Coronary artery (tissue), 2 donors: ENCODE results near the gene CHST11.
A peak's percentile ranks its signal among the peaks of the same experiment; 100 is the strongest.

Source experiments
- DNase-seq: peaks from one replicate; pipeline ENCODE4 v3.0.0-alpha.2; 2017; ENCODE audit warnings: low spot score
- H3K27ac ChIP-seq, 2 donors: fragments of 200-600 bp; sonication (generic); one replicate each; pipeline ENCODE4 v1.5.1; 2016 to 2019
- H3K4me3 ChIP-seq: fragments of 200-600 bp; sonication (generic); 2 replicates; pipeline ENCODE4 v1.5.1; 2016; ENCODE audit warnings: mild to moderate bottlenecking, moderate library complexity
- TF ChIP-seq, protein P1 (sequence below): fragments of 200-600 bp; sonication (generic); IDR thresholded peaks from one replicate; pipeline ENCODE4 v1.5.1; 2019; ENCODE audit warnings: antibody characterized with exemption

CHST11 gene

GRCh38 chr12:104738331-104738730 lies 281.6 kb downstream of the CHST11 start:
- TF ChIP-seq, protein P1, sequence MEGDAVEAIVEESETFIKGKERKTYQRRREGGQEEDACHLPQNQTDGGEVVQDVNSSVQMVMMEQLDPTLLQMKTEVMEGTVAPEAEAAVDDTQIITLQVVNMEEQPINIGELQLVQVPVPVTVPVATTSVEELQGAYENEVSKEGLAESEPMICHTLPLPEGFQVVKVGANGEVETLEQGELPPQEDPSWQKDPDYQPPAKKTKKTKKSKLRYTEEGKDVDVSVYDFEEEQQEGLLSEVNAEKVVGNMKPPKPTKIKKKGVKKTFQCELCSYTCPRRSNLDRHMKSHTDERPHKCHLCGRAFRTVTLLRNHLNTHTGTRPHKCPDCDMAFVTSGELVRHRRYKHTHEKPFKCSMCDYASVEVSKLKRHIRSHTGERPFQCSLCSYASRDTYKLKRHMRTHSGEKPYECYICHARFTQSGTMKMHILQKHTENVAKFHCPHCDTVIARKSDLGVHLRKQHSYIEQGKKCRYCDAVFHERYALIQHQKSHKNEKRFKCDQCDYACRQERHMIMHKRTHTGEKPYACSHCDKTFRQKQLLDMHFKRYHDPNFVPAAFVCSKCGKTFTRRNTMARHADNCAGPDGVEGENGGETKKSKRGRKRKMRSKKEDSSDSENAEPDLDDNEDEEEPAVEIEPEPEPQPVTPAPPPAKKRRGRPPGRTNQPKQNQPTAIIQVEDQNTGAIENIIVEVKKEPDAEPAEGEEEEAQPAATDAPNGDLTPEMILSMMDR, result no peak
- H3K4me3 ChIP-seq, result no peak overlapping the region
- no peak for DNase-seq
- no peak overlapping the region for H3K27ac ChIP-seq

DNA sequence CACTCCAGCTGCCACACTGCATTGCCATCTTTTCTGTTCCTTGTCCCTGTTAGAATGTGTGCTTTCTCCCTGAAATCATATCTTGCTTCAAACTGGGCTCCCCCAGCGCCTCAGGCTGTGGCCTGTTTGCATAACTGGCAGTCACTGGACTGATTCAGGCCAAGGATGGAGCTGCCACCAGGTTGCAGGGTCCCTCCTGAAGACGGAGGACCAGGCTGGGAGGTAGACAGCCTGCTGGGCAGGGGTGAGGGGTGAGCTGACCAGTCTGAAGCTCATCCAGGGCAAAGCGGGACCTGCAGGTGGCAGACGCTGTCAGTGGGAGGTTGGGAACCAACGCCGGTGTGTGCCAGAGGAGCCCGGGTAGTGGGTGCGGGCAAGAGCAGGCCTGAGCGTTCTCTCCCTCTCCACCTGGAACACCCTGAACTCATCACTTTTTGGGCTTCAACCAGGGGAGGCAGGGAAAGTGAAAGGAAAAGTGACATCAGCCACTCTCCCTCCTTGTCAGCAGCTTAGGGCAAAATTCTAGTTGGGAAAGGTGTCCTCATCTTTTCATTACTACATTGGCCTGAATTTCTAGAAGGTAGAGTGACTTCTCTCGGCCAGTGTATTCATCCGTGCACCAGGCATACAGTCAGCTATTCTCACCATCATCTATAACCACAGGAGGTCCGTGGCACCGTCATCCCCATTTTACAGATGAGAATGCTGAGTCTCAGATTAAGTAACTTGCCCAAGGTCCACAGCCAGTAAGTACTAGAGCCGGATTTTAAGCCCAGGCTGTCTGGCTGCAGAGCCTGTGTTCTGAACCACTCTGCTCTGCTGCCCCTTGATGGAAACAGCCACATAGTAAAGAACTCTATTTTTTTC lies 282.3 kb downstream of the CHST11 start:
- H3K4me3 ChIP-seq, result no peak overlapping the region
- no peak for DNase-seq
- no peak overlapping the region for H3K27ac ChIP-seq
- TF ChIP-seq, protein P1, result no peak

GRCh38 chr12:104740668-104741067 lies 283.9 kb downstream of the CHST11 start:
- H3K4me3 ChIP-seq, result no peak overlapping the region
- no peak for DNase-seq
- TF ChIP-seq, protein P1, result no peak
- H3K27ac ChIP-seq, result peak overlapping the region in 1 of 2 donors; percentile 66

- DNase-seq, result no peak
Observed at GRCh38 chr12:104741077-104741476, 284.3 kb downstream of the CHST11 start.

GRCh38 chr12:104741497-104742367 lies 285.0 kb downstream of the CHST11 start:
- no peak for DNase-seq
- H3K27ac ChIP-seq, result peak overlapping the region in 1 of 2 donors; percentile 66
- H3K4me3 ChIP-seq, result no peak overlapping the region
- TF ChIP-seq, protein P1, result no peak

More at GRCh38 chr12:104741077-104741476, 284.3 kb downstream of the CHST11 start:
- TF ChIP-seq, protein P1, result no peak
- no peak overlapping the region for H3K4me3 ChIP-seq
- H3K27ac ChIP-seq, result peak overlapping the region in 1 of 2 donors; percentile 66

DNA sequence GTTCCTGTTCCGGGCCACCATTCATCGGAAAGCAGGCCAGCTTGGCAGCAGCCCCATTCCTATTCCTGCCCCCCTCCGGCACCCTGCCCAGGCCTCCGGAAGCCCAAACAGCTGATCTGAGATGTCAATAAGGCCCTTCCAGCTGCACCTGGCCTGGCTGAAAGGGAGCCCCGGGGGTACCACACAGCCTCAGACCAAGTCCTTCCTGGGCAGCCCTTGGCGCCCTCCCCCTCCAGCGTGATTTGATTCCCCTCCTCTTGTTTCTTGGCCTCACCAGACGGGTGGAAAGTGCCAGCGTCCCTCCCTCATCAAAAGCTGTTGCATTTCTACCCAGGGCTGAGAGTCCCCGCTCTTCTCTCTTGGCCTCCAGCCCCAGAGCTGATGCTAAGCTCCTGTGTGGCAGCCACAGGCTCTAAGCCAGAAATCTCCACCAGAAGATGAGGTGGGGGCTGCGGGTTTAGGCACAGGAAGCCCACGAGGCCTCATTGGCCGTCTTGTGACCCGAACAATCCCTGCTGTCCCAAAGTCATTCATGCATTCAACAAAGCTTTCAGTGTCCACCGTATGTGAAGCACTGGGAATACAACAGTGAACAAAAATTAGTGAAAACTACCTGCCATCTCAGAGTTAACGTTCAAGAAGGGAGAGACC lies 285.9 kb downstream of the CHST11 start:
- no peak overlapping the region for H3K4me3 ChIP-seq
- DNase-seq, result no peak
- TF ChIP-seq, protein P1, result no peak
- peak overlapping the region; percentile 25 to 28 for H3K27ac ChIP-seq
